Body of pancreas (tissue), 4 donors: ENCODE data around the gene TNFRSF17.

Experiments used
- POLR2A ChIP-seq, 3 donors: fragments of 450-650 bp; IDR thresholded peaks; one replicate each; pipeline ENCODE4 v1.6.1; 2016; ENCODE audit warnings: antibody characterized with exemption in 3 of 3, mild to moderate bottlenecking in 2 of 3
- TF ChIP-seq, protein P1 (sequence below), 7 experiments: fragments of 450-650 bp in 4 of 7; fragments of 200-600 bp in 3 of 7; sonication (generic) in 3 of 7; IDR thresholded peaks; one replicate each; pipeline ENCODE4 v1.5.1; 2016 to 2019; ENCODE audit warnings: antibody characterized with exemption in 7 of 7

DNA sequence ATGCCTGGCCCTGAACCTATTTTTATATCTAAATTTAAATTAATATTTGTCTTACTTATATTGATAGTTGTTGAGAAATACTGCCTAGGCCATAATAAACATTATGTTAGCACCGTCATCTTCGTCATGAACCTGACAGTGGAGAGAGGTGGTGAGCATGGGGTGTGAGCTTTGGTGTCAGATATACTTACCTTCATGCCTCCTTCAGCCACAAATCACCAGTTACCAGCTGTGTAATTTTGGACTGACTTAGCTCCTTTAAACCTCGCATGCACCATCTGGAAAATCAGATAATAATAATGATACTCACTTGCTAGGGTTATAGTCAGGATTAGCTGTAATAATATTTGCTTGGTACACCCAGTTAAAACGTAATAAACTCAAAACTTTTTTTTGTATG is 46.6 kb downstream of the TNFRSF17 start:
- TF ChIP-seq, protein P1, sequence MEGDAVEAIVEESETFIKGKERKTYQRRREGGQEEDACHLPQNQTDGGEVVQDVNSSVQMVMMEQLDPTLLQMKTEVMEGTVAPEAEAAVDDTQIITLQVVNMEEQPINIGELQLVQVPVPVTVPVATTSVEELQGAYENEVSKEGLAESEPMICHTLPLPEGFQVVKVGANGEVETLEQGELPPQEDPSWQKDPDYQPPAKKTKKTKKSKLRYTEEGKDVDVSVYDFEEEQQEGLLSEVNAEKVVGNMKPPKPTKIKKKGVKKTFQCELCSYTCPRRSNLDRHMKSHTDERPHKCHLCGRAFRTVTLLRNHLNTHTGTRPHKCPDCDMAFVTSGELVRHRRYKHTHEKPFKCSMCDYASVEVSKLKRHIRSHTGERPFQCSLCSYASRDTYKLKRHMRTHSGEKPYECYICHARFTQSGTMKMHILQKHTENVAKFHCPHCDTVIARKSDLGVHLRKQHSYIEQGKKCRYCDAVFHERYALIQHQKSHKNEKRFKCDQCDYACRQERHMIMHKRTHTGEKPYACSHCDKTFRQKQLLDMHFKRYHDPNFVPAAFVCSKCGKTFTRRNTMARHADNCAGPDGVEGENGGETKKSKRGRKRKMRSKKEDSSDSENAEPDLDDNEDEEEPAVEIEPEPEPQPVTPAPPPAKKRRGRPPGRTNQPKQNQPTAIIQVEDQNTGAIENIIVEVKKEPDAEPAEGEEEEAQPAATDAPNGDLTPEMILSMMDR (IDR thresholded peaks at IDR 0.05) = no peak
- no peak for TF ChIP-seq POLR2A (IDR thresholded peaks at IDR 0.05)
